GM19023 (cell line): ENCODE measurements around the gene VARS2.

ENCODE experiments used
- ATAC-seq: cut with Tn5 transposase; IDR thresholded peaks from one replicate; pipeline ENCODE4 v1.9.1; 2021; ENCODE audit warnings: mild to moderate bottlenecking, moderate library complexity; ENCODE audit not compliant: unreplicated experiment

VARS2 gene

DNA sequence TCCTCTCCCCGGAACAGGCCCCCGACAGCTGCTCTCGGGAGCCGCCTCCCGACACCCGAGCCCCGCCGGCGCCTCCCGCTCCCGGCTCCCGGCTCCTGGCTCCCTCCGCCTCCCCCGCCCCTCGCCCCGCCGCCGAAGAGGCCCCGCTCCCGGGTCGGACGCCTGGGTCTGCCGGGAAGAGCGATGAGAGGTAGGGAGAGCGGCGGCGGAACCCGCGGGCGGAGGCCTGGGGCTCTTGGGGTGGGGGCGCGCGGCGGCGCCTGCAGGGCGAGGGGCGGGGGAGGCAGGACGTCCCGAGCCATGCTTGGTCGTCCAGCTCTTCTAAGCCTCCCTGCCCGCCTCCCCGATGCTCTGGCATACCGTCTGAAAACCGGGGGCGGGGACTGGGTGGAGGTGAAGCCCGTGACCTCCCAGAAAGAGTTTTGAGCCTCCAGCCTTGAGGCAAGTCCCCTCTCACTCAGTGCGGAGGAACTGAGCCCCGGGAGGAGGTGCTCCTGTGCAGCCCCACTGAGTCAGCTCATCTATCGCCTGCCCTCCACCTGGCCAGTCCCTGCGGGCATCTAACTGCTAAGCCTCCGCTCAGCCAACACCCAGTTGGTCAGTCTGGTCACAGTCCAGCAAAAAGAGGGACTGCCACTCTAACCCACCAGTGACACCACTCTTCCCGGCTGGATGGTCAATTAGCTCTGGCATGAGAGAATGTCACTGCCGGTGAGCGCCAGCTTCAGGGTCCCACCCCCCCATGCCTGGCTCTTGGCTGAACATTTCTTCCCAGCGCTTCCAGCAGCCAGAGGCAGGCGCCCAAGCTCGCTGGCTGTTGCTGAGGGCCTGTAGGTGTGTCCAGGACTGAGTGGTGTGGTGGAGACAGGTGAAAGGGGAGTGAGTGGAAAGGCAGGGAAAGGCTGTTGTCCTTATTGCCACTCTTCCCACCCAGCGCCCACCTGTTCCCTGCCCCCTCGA is 29.2 kb upstream of the VARS2 start:
- no peak for ATAC-seq

DNA sequence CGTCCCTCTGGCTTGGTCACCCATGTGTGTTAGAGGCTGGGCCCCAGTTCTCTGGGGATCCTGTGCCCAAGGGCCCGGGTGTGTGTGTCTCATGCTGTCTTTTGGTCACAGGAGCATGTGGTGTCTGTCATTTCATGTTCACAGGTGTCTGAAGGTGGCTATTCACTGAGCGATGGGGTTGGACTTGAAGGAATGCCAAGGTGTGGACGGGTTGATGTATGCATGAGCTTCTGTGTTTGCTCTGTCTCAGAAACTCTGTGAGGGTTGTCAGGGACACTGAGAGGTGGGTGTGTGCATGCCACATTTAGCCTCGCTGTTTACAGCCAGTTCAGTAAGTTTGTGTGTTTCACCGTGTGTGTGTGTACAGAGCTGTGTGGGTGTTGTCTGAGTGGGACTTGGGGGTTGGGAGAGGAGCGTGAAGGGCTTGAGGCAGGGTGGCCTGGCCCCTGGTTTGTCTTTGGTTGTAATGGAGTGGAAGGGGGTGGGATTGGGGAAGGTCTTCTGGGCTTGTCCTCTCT is 28.5 kb upstream of the VARS2 start:
- no peak for ATAC-seq

DNA sequence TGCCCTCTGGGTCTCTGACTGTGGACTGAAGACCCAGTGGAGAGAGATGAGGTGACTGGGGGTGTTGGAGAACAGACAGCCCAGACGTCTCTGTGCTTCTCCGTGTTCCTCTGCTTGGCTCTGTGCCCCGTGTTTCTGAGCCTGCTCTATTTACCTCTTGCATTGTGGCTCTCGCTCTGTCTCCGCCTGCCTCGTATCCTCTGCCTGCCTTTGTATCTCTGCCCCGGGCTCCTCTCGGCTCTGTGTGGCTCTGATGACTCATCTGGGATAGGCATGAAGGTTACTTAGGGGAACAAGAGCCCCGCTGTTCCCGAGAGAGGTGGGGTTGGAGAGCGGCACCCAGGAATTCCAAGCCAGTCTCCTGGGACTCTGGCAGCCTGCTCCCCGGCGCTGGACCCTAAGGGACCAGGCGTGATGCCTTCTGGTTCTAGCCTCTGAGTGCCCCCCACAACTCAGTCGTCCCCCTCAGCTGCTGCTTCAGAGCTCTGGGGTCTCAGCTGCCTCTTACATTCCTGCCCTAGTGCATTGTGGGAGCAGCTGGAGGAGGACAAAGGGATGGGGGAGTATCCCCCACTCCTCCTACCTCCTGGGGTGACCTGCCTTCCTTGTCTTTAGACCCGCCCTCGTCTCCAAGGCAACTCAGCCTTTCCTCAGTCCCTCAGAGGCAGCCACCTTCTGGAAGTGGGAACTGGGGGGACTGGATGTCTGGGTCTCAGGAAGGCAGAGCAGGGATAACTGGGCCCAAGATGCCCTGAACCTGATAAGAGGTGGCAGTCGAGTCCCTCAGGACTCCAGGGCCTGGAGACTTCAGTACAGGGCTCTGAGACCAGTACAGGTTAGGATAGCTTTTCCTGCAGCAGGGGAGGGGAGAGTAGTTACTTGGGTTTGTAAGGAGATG is 27.8 kb upstream of the VARS2 start:
- ATAC-seq = no peak

DNA sequence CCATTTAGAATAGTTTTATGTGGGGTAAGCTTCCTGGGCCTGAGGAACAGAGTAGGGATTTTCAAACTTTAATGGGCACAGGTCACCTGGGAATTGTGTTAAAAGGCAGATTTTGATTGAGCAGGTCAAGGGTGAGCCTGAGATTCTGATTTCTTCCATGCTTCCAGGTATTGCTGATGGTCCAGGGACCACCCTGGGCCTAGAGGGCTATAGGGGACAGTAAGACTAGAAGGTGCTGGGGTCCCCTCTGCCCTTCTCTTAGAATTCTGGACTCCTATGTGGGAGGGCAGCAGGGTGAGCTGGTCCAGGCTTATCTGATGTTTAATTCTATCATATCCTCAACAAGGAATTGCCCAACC is 27.2 kb upstream of the VARS2 start:
- no peak for ATAC-seq

DNA sequence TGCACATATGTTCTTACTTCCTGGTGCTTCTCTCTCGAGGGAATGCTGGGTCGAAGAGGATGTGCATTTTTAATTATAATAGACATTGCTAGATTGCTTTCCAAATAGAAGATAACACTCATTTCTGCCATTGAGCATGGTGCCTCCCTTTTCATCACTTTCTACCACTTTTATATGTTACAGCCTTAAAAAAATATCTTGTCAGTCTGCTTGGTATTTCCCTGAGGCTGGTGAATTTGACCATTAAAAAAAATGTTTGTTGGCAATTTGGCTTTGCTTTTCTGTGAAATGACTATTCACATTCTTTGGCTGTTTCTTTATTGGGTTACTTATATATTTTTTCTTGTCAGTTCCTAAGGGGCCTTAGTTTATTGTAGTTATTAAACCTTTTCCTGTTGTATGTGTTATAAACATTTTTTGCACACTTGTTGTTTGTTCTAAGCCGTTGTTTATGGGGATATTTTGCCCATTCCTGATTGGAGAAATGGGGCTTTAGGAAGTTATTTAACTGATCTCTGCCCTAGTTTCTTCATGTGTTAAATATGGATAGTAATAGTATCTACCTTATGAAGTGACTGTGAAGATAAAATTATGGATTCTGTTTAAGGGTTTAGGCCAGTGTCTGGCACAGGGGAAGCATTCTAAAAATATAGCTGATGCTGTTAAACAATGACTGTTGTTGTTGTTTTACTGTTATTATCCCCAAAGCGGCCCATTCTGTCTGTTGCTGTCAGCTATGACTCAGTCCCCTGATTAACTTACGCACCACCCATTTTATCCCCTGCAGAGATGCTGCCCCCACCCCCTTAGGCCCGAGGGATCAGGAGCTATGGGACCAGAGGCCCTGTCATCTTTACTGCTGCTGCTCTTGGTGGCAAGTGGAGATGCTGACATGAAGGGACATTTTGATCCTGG is 25.9 kb upstream of the VARS2 start:
- ATAC-seq = no peak

DNA sequence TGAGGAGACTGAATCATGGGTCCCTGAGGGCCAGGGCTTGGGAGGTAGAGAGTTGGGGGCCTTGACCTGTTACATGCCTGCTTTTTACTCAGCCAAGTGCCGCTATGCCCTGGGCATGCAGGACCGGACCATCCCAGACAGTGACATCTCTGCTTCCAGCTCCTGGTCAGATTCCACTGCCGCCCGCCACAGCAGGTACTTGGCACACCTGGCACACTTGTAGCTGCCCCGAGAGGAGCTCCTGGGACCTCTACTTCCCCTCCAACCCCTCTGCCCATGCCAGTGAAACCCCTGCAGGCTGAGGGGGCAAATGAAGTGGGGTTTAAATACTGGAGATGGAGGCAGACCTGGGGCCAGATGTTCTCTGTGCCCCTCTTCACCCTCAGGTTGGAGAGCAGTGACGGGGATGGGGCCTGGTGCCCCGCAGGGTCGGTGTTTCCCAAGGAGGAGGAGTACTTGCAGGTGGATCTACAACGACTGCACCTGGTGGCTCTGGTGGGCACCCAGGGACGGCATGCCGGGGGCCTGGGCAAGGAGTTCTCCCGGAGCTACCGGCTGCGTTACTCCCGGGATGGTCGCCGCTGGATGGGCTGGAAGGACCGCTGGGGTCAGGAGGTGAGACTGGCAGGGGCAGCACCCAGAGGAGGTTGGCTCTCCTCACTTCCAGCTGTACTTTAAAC is 25.1 kb upstream of the VARS2 start:
- no peak for ATAC-seq

DNA sequence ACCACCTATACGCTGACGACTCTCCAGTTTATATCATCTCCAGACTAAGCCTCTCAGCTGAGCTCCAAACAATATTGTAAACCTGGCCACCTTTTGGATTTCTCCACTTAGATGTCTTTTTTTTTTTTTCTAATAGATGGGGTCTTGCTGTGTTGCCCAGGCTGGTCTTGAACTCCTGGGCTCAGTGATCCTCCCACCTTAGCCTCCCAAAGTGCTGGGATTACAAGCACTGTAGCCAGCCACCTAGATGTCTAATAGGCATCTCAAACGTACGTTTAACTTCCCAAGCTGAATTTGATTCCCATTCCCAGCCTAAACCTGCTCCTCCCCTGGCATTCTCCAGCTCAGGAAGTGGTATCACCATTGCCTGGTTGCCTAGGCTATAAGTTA is 24.5 kb upstream of the VARS2 start:
- ATAC-seq = no peak

DNA sequence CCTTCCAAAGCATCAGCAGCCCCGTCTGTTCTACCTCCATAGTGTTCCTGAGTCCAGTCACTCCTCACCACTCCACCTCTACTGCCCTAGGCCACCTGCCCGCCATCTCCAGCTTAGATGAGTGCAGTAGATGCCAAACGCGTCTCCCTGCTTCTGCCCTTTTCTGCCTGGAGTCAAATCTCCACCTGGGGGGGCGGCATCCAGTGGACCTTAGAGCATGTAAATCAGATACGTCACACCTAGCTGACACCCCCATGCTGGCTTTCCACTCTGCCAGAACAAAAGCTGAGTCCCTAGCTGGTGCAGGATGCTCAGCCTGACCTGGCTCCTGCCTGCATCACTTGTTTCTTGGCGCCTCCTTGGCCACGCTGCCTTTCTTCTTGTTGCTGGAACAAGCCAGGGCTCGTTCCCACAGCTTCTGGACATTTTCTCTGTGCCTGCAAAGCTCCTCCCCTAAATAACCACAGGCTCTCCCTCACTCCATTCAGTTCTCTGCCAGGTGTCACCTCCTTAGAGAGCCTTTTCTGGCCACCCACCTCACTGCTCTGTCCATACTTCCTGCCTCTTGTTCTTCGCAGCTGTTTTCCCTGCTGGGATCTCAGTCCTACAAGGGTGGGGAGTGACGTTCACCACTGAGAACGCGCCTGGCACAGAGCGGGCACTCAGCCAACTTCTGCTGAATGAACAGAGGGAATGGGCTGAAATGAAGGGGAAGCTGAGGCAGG is 24.0 kb upstream of the VARS2 start:
- no peak for ATAC-seq

DNA sequence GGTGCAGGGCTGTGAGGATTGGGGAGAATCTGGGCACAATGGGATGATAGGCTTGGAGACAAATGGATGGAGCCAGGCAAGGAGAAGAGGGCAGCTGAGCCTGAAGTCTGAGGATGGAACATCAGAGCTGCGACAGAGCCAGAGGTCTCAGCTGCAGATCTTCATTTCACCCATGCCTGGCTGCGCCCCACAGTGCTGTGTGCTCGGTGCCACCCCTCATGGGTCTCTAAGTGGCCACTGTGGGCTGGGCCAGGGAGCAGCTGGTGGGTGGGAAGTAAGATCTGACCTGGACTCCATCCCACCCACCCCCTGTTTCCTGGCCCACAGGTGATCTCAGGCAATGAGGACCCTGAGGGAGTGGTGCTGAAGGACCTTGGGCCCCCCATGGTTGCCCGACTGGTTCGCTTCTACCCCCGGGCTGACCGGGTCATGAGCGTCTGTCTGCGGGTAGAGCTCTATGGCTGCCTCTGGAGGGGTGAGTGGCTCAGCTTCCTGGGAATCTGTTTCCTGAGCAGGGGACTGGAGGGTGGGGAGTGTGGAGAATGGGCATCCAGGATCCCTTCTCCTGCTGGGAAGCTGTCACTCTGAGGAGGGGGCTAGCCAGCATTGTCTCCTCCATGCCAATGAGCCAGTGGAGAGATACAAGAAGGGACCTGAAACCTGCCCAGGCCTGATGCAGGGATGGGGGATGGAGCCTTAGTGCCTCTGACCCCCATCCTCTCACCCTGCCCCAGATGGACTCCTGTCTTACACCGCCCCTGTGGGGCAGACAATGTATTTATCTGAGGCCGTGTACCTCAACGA is 23.2 kb upstream of the VARS2 start:
- no peak for ATAC-seq

DNA sequence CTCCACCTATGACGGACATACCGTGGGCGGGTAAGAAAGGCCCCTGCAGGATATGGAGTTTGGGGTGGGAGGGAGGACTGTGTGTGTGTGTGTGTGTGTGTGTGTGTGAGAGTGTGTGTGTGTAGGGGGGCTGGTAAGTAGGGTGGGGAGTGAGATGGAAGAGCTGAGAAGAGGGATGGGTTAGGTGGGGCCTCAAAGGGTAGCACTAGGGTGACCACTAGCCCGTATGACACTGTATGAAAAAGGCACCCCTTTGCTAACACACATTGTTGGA is 22.7 kb upstream of the VARS2 start:
- ATAC-seq = no peak

DNA sequence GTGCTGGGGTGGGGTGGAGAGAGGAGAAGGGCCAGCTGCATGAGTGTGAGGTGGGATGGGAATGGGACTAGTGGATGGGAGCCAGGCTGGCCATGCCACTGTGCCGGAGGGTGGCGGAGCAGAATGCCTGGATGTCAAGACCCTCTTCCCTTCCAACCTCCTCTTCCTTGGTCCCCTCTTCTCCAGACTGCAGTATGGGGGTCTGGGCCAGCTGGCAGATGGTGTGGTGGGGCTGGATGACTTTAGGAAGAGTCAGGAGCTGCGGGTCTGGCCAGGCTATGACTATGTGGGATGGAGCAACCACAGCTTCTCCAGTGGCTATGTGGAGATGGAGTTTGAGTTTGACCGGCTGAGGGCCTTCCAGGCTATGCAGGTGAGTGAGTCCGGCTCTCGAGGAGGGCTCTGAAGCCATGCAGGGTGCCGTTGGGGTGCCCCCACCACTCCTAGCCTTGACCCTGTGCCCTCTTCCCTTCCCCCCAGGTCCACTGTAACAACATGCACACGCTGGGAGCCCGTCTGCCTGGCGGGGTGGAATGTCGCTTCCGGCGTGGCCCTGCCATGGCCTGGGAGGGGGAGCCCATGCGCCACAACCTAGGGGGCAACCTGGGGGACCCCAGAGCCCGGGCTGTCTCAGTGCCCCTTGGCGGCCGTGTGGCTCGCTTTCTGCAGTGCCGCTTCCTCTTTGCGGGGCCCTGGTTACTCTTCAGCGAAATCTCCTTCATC is 22.1 kb upstream of the VARS2 start:
- ATAC-seq = no peak

DNA sequence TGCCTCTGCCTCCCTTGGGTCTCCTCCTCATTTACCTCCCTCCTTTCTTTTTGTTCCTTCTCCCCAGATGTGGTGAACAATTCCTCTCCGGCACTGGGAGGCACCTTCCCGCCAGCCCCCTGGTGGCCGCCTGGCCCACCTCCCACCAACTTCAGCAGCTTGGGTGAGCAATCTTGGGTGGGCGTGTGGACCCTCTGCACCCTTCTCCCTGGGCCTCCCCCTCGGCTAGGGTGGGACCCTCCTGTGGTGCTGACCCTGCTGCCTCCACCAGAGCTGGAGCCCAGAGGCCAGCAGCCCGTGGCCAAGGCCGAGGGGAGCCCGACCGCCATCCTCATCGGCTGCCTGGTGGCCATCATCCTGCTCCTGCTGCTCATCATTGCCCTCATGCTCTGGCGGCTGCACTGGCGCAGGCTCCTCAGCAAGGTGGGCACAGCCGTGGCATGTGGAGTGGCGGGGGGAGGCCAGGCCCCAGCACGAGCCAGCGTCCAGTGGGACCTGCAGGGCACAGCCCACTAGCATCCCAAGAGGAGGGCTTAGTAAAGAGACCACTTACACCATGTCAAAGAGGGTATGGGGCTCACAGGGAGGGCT is 20.9 kb upstream of the VARS2 start:
- no peak for ATAC-seq

DNA sequence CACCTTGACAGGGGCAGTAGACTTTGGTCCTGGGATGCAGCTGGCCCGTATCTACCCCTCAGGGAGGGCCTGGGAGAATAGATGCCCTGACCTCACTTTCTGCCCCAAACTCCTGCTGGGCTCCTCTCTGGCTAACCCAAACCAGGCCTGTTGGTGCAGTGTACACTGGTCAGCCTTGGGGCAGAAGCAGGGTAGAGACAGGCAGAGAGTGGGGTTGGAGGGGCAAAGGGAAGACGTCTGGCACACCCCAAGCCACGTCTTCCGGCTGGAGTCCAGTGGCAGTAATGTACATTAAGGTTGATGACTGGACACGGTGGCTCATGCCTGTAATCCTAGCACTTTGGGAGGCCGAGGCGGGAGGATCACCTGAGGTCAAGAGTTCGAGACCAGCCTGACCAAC is 20.4 kb upstream of the VARS2 start:
- no peak for ATAC-seq

DNA sequence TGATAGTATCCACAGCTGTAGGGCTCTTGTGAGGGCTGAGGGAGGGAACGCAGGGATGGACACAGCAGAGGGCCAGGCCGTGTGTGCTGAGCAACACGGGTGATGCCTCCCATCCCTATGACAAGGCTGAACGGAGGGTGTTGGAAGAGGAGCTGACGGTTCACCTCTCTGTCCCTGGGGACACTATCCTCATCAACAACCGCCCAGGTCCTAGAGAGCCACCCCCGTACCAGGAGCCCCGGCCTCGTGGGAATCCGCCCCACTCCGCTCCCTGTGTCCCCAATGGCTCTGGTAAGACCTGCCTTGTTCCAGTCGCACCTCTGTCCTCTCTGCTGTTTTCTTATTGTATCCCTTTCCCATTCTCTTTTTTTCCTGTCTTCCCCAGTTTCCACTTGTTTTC is 19.7 kb upstream of the VARS2 start:
- ATAC-seq = no peak

DNA sequence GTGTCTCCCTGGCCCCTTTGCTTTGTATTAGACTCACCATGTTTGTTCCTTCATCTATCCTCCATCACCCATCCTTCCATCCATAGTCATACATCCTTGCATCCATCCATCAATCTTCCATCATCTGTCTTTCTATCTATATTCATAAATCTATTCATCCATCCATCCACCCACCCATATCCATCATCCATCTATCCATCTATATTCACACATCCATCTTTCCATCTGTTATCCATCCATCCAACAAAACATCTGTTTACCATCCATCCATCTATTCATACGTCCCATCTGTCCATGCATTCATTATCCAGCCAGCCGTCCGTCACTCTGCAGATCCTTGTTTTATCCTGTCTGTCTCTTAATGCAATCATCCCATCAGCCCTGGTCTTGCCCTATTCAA is 19.1 kb upstream of the VARS2 start:
- no peak for ATAC-seq

DNA sequence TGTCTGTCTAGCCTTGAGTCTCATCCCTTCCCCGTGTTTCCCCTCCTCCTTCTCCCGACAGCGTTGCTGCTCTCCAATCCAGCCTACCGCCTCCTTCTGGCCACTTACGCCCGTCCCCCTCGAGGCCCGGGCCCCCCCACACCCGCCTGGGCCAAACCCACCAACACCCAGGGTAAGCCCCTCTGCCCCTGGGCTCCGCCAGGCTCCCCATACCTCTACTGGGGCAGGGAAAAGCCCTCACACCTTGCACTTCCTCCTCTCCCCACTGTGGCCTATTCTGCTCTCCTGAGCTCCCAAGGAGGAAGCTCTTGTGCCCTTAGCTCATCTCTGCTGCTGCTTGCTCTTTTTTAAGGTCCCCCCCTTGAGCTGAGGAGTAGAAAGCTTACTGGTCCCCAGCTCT is 18.7 kb upstream of the VARS2 start:
- ATAC-seq = no peak

DNA sequence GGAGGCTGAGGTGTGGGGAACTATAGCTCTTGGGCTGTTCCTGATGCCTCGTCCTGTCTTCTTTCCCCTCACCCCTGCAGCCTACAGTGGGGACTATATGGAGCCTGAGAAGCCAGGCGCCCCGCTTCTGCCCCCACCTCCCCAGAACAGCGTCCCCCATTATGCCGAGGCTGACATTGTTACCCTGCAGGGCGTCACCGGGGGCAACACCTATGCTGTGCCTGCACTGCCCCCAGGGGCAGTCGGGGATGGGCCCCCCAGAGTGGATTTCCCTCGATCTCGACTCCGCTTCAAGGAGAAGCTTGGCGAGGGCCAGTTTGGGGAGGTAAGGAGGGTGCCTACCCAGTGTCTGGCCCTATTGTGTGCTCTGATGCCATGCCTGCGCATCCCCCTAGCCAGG is 17.5 kb upstream of the VARS2 start:
- no peak for ATAC-seq

DNA sequence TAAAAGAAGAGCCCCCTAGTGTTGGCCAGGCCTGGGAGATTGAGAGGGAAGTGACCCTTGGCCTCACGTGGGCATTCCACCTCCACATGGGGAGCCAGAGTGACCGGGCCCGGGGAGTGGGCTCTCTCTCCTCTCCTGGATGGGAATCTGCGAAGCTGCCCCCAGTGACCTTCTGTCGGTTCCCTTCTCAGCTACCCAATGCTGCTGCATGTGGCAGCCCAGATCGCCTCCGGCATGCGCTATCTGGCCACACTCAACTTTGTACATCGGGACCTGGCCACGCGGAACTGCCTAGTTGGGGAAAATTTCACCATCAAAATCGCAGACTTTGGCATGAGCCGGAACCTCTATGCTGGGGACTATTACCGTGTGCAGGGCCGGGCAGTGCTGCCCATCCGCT is 16.2 kb upstream of the VARS2 start:
- ATAC-seq = no peak
